ENCODE measurements around the gene PCAT7. TPM values are rescaled to one million over a fixed set of nuclear protein-coding genes. Genes with fewer than 3 reads are reported as not detected.

PCAT7 gene
- total RNA-seq, 2 experiments from 2014 or later = not detected

DNA sequence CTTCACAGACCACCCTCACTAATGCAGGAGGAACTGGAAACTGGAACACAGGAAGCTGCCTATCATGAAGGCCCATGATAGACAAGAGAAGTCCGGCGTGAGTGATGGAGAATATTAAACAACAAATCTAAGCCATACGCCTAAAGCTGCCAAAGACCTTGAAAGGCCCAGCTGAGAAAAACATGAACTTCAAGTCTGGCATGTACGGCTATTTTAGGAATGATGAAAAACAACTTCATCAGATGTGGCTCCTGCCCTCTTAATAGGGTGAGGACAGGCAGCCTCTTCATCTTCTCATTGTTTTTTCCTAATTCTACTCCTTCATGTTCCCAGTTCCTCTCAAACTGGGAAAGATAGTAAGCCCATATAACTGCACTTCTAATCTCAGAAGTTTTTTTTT, 64.1 kb downstream of the PCAT7 start:
- intact Hi-C loops (cut with micrococcal nuclease) = no loop called here
- DNase-seq = no peak
- Mint-ChIP-seq H3K9me3 (no peaks in the 10 kb centered on the region), H3K27ac (no peak overlapping the region), H3K27me3 (ENCODE audit: low read depth) (no peaks in the 10 kb centered on the region), H3K36me3 (ENCODE audit: low read depth) (no peaks in the 10 kb centered on the region), H3K4me3 (no peak overlapping the region), H3K4me1 (ENCODE audit: low read depth) (peaks cover 9% of the 10 kb centered on the region)
- CTCF ChIA-PET = no interaction called here

Other genes with a start within 250 kb of the PCAT7 start
- gene NUTM2F, start 226.4 kb upstream of the PCAT7 start, total RNA-seq = not detected
- not detected for gene FBP2, start 38.7 kb downstream of the PCAT7 start, total RNA-seq
- 1 to 10 TPM; 1.5 to 1.9 TPM for gene FBP1, start 84.4 kb downstream of the PCAT7 start, total RNA-seq
- 1 to 10 TPM; 5.8 to 6.4 TPM for gene AOPEP, start 171.6 kb downstream of the PCAT7 start, total RNA-seq

Measured in activated naive CD4-positive, alpha-beta T cell treated with anti-CD3 and anti-CD28 coated beads for 36 hours (primary cell).